Prostate gland (tissue), 2 donors: ENCODE data around the gene KL.

Experiments
- POLR2AphosphoS5 ChIP-seq: sonication (generic); formaldehyde crosslinking; IDR thresholded peaks from one replicate; pipeline ENCODE4 v1.6.1; 2017; ENCODE audit warnings: antibody characterized with exemption
- TF ChIP-seq, protein P1 (sequence below), 4 experiments: fragments of 200-600 bp in 2 of 4; fragments of 450-650 bp in 2 of 4; sonication (generic) in 2 of 4; IDR thresholded peaks; 1 replicate in 3 of 4; 2 replicates in 1 of 4; pipeline ENCODE4 v1.5.1; 2016 to 2019; ENCODE audit warnings: antibody characterized with exemption in 4 of 4, mild to moderate bottlenecking in 2 of 4, moderate library complexity in 2 of 4

DNA sequence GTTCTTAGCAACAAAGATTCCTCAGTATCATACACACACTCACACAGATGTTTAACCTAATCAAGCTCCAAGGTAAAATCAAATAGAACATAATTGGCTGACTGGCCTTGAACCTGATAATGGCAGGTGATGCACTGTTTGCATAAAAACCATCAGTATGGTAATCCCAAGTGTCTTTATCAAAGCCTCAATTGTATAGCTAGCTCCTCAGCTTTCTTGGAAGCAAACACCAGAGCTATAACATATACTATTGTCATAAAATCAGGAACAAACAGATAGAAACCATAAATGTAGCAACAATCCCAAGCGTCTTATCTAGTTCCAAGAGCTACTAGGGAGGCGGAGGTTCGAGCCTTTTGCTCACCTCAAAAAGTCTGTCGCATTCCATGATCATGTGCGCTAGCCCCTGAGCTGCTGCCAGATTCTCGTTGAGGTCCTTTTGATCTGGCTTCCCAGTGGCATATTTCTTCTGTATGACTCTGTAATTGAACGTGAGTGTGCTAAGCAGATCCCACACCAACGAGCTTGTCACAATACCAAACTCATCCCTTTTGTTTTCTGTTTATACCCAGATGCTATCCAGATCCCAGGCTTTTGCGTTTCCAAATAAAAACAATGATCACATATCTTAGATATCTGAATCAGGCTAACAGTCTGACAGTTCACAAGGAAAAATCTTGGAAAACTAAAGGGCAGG lies 95.3 kb downstream of the KL start:
- TF ChIP-seq, protein P1, sequence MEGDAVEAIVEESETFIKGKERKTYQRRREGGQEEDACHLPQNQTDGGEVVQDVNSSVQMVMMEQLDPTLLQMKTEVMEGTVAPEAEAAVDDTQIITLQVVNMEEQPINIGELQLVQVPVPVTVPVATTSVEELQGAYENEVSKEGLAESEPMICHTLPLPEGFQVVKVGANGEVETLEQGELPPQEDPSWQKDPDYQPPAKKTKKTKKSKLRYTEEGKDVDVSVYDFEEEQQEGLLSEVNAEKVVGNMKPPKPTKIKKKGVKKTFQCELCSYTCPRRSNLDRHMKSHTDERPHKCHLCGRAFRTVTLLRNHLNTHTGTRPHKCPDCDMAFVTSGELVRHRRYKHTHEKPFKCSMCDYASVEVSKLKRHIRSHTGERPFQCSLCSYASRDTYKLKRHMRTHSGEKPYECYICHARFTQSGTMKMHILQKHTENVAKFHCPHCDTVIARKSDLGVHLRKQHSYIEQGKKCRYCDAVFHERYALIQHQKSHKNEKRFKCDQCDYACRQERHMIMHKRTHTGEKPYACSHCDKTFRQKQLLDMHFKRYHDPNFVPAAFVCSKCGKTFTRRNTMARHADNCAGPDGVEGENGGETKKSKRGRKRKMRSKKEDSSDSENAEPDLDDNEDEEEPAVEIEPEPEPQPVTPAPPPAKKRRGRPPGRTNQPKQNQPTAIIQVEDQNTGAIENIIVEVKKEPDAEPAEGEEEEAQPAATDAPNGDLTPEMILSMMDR (IDR thresholded peaks at IDR 0.05): no peak
- TF ChIP-seq POLR2AphosphoS5: no peak
